Gastrocnemius medialis (tissue), 4 donors: ENCODE results near the gene CNKSR1.

Experiments used
- CTCF ChIP-seq, 5 experiments: fragments of 450-650 bp in 3 of 5; fragments of 200-600 bp in 2 of 5; sonication (generic) in 2 of 5; IDR thresholded peaks in 4 of 5; conservative IDR thresholded peaks in 1 of 5; 1 replicate in 4 of 5; 2 replicates in 1 of 5; pipeline ENCODE4 v1.5.1; 2016 to 2019; ENCODE audit warnings: antibody characterized with exemption in 5 of 5, mild to moderate bottlenecking in 3 of 5, moderate library complexity in 3 of 5
- POLR2A ChIP-seq, 2 donors: fragments of 450-650 bp; IDR thresholded peaks; one replicate each; pipeline ENCODE4 v1.6.1; 2017; ENCODE audit warnings: antibody characterized with exemption in 2 of 2, mild to moderate bottlenecking in 2 of 2, moderate library complexity in 2 of 2

- peak in 1 of 5 experiments; percentile 3 for TF ChIP-seq CTCF (IDR thresholded peaks at IDR 0.05 in 4 of 5, conservative IDR thresholded peaks at IDR 0.05 in 1 of 5)
- TF ChIP-seq POLR2A (IDR thresholded peaks at IDR 0.05): no peak
These were observed 15.0 kb upstream of the CNKSR1 start for GRCh38 chr1:26162220-26162709.
